ENCODE results near the gene PRKAB1. TPM values are rescaled to one million over a fixed set of nuclear protein-coding genes. Genes with fewer than 3 reads are reported as not detected.

The PRKAB1 gene
- total RNA-seq, 4 donors from 2014 or later, result 11.3 to 28.6 (median 15.1) TPM

GRCh38 chr12:119718141-119718540, 50.2 kb downstream of the PRKAB1 start:
- WGBS, result 95% methylated on average over 9 of the region's 17 CpGs
- H3K36me3 ChIP-seq, result peaks cover 3% of the 10 kb centered on the region
- no peak for DNase-seq (ENCODE audit: low spot score in 2 of 2)

GRCh38 chr12:119720349-119720748, 52.4 kb downstream of the PRKAB1 start:
- Histone ChIP-seq H3K9me3 (no peaks in the 10 kb centered on the region), H3K27ac (no peak overlapping the region), H3K4me1 (peaks cover 9% of the 10 kb centered on the region), H3K4me3 (no peak overlapping the region), H3K36me3 (peaks cover 3% of the 10 kb centered on the region), H3K27me3 (no peaks in the 10 kb centered on the region)
- TF ChIP-seq POLR2A (IDR thresholded peaks at IDR 0.05) (no peak), EP300 (IDR thresholded peaks at IDR 0.05) (no peak), CTCF (IDR thresholded peaks at IDR 0.05) (no peak), POLR2AphosphoS5 (IDR thresholded peaks at IDR 0.05) (no peak)
- DNase-seq (ENCODE audit: low spot score in 2 of 2), result no peak

More at GRCh38 chr12:119718141-119718540, 50.2 kb downstream of the PRKAB1 start:
- Histone ChIP-seq H3K4me3 (no peak overlapping the region), H3K4me1 (peaks cover 14% of the 10 kb centered on the region), H3K9me3 (no peaks in the 10 kb centered on the region), H3K27ac (no peak overlapping the region), H3K27me3 (no peaks in the 10 kb centered on the region)
- TF ChIP-seq POLR2A (IDR thresholded peaks at IDR 0.05), result no peak
- no peak for TF ChIP-seq CTCF (IDR thresholded peaks at IDR 0.05)
- no peak for TF ChIP-seq POLR2AphosphoS5 (IDR thresholded peaks at IDR 0.05)
- TF ChIP-seq EP300 (IDR thresholded peaks at IDR 0.05), result no peak

GRCh38 chr12:119721306-119721705, 53.4 kb downstream of the PRKAB1 start:
- TF ChIP-seq EP300 (IDR thresholded peaks at IDR 0.05) (no peak), CTCF (IDR thresholded peaks at IDR 0.05) (no peak), POLR2A (IDR thresholded peaks at IDR 0.05) (no peak), POLR2AphosphoS5 (IDR thresholded peaks at IDR 0.05) (no peak)
- DNase-seq (ENCODE audit: low spot score in 2 of 2), result no peak
- Histone ChIP-seq H3K9me3 (no peaks in the 10 kb centered on the region), H3K36me3 (peaks cover 3% of the 10 kb centered on the region), H3K4me1 (peaks cover 4% of the 10 kb centered on the region), H3K27ac (no peak overlapping the region), H3K27me3 (no peaks in the 10 kb centered on the region), H3K4me3 (no peak overlapping the region)
- WGBS, result 95% methylated on average over 4 of the region's 4 CpGs

- 87% methylated on average over 4 of the region's 4 CpGs for WGBS
Observed at GRCh38 chr12:119725523-119725922, 57.6 kb downstream of the PRKAB1 start.

More at GRCh38 chr12:119725523-119725922, 57.6 kb downstream of the PRKAB1 start:
- DNase-seq (ENCODE audit: low spot score in 2 of 2), result no peak
- no peaks in the 10 kb centered on the region for H3K36me3 ChIP-seq
- no peak overlapping the region for H3K27ac ChIP-seq
- no peaks in the 10 kb centered on the region for H3K4me1 ChIP-seq
- no peaks in the 10 kb centered on the region for H3K9me3 ChIP-seq
- no peaks in the 10 kb centered on the region for H3K27me3 ChIP-seq
- no peak overlapping the region for H3K4me3 ChIP-seq
- TF ChIP-seq CTCF (IDR thresholded peaks at IDR 0.05) (no peak), POLR2A (IDR thresholded peaks at IDR 0.05) (no peak), EP300 (IDR thresholded peaks at IDR 0.05) (no peak), POLR2AphosphoS5 (IDR thresholded peaks at IDR 0.05) (no peak)
